GDM1 (cell line): ENCODE data around the gene SCN10A.

Experiments
- DNase-seq: peaks from one replicate; lab custom pipeline; 2025; lab: John Stamatoyannopoulos, UW

The SCN10A gene

GRCh38 chr3:38651153-38651789, 164.7 kb downstream of the SCN10A start:
- peak; percentile 54 for DNase-seq

- no peak for DNase-seq
These were observed 165.6 kb downstream of the SCN10A start for GRCh38 chr3:38650248-38650951.

- DNase-seq = no peak
These were observed 166.3 kb downstream of the SCN10A start, which contains the start of gene SCN5A for GRCh38 chr3:38649500-38650247. SCN5A (minus strand) TSS chr3:38649687; CDS start chr3:38633307, 16,380 bp downstream.

- DNase-seq = no peak
These were observed 167.1 kb downstream of the SCN10A start for GRCh38 chr3:38648659-38649499.

- DNase-seq = no peak
These were observed 167.9 kb downstream of the SCN10A start for GRCh38 chr3:38648024-38648658.

GRCh38 chr3:38647217-38647970, 168.6 kb downstream of the SCN10A start:
- no peak for DNase-seq
